VCaP (cell line): Measurements from ENCODE around the gene GSG1L.

Experiments
- H3K27ac ChIP-seq: fragments of 450-650 bp; 2 replicates; pipeline ENCODE4 v1.5.1; 2017
- CTCF ChIP-seq: fragments of 450-650 bp; conservative IDR thresholded peaks from 2 replicates; pipeline ENCODE4 v1.5.1; 2017; ENCODE audit warnings: mild to moderate bottlenecking, moderate library complexity

Gene GSG1L

GRCh38 chr16:27781195-27781524 lies 282.4 kb downstream of the GSG1L start:
- no peak overlapping the region for H3K27ac ChIP-seq
- TF ChIP-seq CTCF, result no peak

DNA sequence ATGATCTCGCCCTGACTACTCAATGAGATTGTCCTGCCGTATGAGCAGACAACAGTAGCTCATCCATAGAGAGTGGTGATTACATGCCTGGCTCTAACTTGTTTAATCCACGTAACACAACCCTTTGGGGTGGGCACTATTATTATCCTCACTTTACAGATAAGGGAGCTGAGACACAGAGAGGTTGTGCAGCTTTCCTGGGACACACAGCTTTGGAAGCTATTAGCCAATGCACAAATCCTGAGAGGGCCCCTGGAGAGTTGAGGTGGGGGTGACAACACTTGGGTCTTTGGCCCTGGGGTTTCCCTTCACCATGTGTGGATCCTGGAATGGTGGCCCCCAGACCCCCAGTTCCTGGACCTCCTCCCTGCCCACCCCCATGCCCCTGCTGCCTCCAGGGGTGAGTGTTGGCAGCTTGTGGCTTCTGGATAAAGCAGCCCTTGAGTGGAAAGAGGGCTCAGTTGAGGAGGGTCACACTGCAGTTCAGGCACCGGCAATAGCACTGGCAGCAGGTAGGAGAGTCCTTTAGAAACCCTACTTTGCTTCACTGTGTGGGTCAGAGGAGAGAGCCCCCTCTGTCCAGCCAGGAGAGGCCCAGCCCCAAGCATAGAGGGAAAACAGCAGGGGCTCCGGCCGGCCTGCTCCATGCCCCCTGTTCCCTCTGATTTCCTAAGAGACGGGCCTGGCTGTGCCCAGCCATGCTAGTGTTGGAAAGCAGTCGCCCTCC lies 282.9 kb downstream of the GSG1L start:
- TF ChIP-seq CTCF, result no peak

GRCh38 chr16:27779641-27780164 lies 283.8 kb downstream of the GSG1L start:
- peak overlapping the region; percentile 34 for H3K27ac ChIP-seq
- TF ChIP-seq CTCF, result peak; percentile 68

More for the DNA sequence above, 282.9 kb downstream of the GSG1L start:
- H3K27ac ChIP-seq, result peak overlapping the region; percentile 34; the same call in 1 of the 2 replicates

GRCh38 chr16:27778926-27779570 lies 284.5 kb downstream of the GSG1L start:
- peak overlapping the region; percentile 34 for H3K27ac ChIP-seq
- TF ChIP-seq CTCF, result no peak

DNA sequence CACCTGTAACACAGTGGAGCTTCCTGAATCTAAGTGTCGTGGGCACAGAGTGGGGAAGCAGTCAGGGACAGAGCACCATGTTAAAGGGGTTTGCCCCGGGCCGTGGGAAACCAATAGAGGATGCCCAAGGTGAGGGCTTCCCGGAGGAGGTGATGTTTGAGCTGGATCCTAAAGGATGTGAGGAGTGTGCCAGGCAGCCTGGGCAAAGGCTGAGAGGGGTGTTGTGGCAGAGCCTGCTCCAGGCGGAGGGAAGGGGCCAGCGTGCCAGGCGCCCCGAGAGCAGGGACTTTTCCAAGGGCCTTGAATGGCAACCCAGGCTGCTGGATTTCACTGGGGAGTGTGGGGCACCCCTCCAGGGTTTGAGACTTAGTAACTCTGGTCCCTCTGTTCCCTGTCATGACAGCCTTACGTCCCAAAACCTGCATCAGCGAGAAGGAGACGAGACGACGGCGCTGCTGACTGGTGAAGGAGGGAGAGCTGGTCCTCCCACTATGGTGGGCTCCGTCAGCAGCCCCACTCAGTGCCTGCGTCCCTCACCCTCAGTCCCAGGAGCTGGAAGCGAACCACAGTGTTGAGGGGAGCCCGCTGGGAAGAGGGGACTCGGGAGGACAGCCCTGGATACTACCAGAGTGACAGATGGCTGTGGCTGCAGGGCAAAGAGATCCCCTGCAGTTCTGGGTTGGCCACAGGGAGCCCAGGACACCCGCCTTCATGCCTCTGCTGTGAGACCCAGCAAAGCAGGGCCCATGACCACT lies 285.2 kb downstream of the GSG1L start:
- no peak overlapping the region for H3K27ac ChIP-seq
- no peak for TF ChIP-seq CTCF

DNA sequence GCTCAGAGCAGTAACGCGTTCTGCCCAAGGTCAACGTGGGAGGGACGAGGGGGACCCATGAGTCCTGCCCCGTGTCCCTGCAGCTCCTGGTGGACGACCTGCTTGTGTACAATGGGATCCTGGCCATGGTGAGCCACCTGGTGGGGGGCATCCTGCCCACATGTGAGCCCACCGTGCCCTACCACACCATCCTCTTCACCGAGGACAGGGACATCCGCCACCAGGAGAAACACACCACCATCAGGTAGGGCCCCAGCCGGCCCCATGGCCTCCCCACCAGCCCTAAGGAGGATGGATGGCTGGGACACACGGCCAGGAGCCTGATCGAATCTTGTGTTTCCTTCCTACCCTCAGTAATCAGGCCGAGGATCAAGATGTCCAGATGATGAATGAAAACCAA lies 286.0 kb downstream of the GSG1L start:
- no peak for TF ChIP-seq CTCF
- no peak overlapping the region for H3K27ac ChIP-seq

DNA sequence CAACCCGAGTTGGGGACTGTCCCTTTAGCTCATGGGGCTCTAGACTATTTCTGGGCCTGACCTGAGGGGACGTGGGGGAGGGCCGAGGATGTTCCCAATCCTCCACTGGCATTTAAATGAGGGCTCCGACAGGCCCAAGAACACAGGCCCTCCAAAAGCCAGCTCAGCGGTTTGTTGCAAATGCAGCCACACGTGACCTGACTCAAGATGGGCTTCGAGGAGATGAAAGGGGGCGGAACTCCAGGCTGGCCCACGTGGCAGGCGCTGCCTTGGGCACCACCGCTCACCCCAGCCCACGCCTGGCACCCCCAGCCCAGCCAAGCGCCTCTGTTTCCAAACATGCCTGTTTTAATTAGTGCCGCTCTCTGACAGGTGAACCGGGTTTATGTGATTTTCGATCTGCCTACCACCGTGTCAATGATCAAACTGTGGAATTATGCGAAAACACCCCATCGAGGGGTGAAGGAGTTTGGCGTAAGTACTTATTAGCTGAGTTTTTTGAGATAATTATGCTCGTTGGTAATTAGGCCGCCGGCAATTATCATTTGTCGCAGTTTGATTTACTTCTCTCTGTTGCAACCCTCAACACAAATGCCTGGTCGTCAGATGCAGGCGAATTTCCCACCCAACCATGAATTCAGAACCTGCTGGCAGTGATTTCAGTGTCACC lies 286.8 kb downstream of the GSG1L start:
- H3K27ac ChIP-seq, result no peak overlapping the region
- TF ChIP-seq CTCF, result no peak
